Stimulated activated CD4-positive, alpha-beta T cell treated with anti-CD3 and anti-CD28 coated beads, Interleukin-4, amount 100 ng/mL, for 48 hours (primary cell): ENCODE results near the gene CEP63.
"Not testable (repeated sequence)": the region's sequence is repeated elsewhere in the genome, so short reads cannot be mapped to it uniquely, and the experiment has no call there.

Experiments
- DNase-seq, 2 donors: peaks; one replicate each; pipeline ENCODE4 v3.0.0-alpha.2; 2020; ENCODE audit warnings: low read depth in 2 of 2

The CEP63 gene

DNA sequence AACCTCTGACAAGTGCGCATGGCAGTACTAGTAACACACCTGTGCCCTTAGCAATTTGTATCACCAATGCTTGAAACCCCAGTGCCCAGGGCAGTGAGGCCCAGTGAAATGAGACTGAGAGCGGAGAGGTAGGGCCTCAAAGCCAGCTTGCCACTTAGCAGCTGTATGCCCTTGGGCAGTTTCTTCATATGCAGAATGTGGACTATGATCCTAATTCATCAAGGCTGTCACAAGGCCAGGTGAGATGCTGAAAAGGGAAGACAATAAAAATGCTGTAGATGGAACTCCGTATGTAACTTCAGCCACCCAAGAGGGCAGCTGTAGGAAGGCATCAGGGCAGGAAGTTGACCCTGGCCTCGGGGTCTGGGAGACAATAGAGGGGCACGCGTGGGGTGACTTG is 90.6 kb downstream of the CEP63 start:
- DNase-seq, result no peak

DNA sequence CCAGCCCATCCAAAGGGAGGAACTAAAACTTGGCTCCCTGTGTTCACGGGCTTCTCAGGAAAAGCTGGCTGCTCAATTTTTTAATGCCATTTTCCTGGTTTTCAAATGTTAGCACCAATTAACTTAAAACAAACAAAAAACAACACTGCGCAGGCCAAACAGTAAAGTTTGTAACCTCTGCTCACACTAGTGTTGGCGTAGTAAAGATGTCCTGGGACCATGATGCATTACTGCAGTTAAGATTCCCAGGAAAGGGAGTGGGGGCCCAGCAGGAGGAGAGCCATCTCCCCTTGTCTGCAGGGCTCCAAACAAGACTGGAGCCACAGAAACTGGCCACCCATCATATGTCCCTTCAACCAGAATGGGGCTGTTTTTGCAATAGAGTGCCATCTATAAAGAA is 91.0 kb downstream of the CEP63 start:
- DNase-seq, result no peak

DNA sequence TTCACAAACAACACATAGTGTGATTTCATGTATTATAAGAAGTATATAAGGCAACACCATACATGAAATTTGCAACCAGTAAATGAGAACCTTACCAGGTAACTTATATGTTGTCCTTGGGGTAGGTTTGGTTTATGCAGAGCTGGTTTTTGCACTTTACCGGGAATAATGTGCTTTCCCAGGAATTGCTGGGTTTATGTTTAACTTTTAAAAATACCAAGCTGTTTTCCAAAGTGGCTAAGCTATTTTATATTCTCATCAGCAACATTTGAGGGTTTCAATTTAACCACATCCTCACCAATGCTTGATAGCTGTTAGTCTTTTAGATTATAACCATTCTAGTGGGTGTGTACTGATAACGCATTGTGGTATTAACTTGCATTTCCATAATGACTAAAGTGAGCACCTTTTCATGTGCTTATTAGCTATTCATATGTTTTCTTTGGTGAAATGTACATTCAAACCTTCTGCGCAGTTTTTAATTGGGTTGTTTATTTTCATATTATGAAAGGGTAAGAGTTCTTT is 93.3 kb downstream of the CEP63 start:
- no peak for DNase-seq

DNA sequence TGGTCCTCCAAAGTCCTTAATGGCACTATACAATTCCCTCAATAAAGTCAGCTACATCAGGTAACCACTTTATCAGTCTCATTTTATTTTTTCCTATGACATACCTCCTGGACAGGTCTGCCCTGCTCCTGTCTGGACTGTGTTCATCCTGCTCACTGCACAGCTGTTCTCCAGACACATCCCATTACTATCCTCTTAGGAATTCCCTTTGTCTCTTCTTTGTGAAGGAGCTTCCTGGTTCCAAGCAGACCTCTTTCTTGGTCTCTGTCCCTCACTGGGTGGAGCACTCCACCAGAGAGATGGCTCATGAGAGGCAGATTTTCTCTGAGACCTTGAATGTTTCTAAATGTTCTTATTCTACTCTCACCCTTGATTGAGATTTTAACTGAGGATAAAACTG is 104.9 kb downstream of the CEP63 start:
- DNase-seq, result no peak

DNA sequence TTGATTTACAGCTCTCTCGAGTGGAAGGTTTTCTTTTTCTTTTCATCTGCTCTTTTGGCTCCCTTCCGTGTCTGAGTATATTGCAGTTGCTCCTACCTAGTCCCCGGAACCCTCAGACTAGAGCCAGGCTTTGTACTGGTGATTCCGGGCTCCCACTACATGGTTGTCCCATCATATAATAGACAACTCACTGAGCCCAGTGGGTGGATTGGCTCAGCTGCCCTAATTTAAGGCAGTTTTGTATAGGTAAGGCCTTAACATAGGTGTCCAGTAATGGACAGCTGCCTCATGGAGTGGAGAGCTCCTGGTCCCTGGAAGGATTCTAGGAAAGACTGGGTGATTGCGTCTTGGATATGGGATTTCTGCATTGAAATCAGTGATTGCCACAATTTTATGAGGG is 106.9 kb downstream of the CEP63 start:
- no peak for DNase-seq

DNA sequence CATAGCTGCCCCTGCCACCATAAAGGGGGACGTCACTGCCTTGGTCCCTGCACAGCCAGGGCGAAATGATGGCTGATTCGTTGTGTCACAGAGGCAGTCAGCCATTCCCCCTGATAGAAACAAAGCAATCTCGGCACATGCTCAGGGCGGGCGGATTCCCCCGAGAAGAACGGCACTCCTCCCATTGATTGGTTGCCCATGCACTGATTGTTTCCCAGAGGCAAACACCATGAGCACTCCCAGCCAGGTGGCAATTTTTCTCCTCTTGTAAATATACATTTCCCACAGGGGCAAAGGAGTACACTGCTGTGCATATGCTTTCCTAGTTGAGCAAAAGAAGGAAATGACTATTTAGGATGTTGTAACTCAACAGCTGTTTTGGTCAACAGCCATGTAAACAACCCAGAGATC is 108.5 kb downstream of the CEP63 start:
- no peak for DNase-seq

DNA sequence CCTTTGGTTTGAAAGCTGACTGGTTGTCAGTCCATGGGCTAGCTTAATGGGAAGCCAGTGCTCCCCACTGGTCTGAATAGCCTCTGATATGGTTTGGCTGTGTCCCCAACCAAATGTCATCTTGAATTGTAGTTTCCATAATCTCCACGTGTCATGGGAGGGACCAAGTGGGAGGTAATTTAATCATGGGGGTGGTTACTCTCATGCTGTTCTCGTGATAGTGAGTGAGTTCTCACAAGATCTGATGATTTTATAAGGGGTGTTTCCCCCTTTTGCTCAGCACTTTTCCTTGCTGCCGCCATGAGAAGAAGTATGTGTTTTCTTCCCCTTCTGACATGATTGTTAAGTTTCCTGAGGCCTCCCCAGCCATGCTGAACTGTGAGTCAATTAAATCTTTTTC is 109.1 kb downstream of the CEP63 start:
- not testable (repeated sequence) for DNase-seq

DNA sequence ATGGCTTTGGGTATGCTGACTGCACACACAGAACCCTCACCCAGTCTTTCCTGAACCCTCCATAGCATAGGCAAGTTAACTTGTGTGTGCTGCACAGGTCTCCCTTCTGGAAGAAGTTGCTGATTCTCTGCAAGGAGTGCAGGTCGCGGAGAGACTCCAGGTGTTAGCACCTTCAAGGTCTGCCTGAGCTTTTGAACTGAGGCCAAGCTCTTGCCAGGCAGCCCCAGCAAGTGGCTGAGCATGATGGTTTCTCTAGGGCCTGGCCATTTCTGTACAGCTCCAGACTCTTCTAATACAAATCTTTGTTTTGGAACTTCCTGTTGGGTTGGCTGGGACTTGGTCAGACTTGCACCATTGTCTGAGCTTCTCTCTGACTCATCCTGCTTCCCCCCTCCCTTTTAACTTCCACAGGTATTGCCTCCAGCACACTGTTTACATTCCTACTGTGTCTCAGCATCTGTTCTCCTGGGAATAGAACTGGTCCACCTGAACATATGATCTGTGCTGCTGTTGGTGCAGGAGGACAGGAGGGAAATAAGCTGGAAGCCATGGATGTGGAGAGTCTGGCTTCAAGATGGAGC is 111.6 kb downstream of the CEP63 start:
- no peak for DNase-seq

DNA sequence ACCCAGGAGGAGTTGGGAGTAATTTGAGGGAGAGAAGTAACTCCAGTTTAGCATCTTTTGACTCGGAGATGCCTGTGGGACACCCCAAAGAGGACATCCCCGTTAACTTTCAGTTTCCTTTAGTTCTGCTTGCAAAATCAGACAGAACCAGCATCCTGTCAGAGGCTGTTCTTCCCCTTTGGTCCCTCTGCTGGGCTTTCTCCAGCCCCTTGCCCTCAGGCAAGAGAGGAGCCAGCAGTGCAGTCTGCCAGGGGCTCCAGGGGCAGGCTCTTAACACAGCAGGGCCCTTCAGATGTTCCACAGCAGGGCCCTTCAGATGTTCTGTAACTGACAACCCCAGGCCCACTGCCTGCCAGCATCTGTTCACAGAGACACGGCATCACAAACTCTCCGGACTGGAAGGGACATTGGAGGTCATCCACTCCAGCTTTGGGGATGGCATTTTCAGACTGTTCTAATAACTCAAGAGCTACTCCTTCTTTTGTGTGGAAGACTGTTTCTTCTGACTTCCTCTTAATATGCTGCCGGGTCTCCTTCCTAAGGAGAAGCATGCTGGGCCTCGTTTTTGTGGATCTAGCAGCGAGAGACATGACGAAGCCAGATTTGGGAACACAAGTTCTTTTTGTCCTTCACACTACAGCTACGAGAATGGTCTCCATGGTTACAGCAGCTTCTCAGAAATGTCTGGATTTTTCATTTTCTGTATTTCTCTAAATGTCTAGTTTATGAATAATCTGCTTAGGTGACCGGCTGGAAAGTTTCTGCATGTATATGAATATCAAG is 113.1 kb downstream of the CEP63 start:
- DNase-seq, result no peak

DNA sequence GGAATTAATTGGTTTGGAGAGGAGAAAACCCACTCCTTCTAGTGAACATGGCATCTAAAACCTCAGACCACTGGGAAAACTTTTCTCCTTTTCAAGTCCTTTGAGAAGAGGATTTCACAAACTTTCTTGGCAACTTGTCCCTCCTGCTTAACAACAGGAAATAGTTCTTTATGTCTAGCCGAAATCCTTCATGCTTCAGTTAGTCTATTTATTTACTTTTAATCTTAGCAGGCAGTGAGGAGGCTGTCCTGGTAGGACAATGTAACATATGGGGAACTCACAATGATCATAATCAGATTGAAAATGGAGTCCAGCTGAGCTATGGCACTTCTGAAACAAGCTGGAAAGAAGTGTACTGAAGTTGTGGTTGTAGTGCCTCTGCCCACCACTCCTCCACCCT is 114.3 kb downstream of the CEP63 start:
- DNase-seq, result no peak

DNA sequence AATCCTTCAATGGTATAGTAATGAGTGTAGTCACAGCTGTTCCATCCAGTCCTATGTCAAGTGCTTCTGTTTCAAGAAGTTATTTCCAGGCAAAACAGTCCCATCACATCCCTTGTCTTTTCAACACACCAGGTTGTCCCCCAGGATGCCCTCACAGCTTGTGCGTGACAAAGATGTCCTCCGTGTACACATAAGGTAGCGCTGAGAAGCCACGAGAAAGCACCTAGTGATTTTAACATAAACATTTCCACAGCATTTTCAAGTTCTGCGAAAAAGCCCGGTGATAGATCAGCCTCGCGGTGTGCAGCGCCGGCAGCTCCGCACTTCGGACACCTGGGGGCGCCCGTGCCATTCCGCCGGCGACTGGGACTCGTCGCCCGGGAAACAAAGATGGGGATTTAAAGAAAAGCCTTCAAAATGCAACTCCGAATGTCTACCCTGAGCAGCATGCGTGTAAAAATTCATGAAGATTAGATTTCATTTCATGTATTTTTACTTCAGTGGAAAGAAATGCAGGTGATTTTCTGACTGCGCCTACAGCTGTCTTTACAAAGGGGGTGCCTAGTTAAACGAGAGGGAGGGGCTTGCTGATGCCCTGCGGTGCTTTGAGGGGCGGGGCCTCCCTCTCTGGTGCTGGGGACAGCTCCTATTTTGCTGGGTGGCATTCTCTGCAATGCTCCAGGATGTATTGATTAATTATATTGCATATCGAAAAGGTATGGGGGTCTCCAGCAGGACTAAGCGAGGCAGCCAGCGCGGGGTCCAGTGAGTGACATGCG is 115.0 kb downstream of the CEP63 start:
- peak; percentile 56 to 69 for DNase-seq

DNA sequence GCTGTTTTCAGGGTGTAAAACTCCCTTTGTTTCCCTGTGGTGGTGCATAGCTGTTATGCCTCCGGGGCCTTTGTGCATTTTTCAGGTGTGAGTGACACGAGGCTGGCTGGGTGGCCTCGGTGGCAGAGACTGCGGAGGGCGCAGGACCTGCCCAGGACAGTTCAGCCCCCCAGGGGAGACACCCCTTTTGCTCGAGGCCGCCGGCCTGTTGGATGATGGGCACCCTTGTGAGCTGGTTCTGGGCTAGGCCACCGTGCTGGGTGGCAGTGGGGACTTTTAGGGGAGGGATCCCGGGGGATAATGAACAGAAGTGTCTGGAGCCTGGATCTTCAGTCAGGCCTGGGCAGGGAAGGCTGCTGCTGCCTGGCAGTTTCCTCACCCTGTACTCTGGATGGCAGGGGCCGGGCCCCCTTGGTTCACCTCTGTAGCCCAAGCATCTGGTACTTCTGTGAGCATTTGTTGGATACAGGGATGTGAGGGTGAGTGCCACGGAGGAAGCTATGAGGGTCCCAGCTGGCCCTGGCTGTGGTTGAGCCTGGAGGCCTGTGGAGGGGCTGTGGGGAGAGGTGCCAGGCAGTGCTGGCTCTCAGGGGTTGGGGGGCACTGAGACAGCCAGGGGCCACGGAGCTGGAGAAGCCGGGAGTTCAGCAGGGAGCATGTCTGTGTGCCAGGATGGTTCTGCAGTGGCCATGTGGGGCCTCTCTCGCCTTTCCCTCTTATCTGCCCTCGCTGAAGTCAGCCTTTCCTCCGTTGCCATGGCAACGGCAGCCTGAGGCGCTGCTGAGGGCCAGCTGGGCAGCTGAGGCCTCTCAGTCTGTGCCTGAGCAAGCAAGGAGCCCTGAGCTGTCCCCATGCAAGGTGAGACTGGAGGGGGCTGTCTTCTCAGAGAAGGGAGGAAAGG is 115.9 kb downstream of the CEP63 start:
- DNase-seq, result no peak

DNA sequence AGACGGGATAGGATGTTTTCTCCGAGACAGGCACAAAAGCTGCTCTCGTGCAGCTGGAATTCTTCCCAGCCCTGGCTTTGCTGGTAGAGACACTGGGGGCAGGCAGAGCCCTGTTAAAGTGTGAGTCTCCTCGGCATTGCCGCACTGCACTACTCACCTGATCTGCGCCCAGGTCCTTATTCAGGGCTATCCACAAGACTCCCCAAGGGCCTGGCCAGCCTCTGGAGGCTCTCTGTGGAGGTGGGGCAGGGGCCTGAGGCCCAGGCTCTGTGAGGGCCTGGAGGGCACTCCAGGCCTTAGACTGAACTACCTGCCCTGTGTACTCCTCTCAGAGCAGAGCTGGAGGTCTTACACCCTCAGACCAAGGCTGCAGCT is 116.6 kb downstream of the CEP63 start:
- DNase-seq, result no peak

DNA sequence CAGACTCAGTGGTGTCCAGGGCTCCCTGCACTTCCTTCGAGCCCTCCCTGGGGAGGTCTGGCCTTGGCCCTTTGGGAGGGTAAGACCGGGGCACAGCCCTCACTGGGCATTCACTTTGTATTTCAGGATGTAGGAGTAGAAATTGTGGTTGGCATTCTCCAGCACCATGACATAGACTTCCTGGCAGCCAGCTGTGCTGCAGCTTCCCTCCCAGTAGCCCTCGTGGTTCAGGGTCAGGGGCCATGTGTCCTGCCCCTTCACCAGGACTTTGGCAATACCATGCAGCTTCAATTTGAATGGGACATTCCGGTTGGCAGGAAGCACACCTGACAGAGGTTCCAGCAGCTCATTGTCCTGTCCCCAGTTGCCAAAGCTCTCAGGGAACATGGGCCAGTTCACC is 117.6 kb downstream of the CEP63 start:
- no peak for DNase-seq

DNA sequence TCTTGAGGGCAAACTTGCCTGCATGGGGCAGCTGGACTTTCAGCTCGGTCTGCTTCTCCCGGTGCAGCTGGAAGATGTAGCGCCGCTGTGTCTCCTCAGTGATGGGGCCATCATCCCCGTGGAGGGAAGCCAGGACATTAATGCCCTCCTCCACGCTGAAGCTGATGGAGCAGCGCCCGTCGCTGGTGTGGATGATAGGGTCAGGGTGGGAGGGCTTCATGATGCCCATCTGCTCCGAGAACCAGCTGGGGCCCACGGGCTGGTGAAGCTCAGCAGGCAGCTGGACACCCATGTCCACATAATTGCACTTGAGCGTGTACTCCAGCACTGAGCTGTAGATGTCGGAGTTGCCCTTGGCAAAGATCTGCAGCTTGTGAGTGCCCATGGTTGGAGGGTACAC is 118.1 kb downstream of the CEP63 start:
- no peak for DNase-seq

DNA sequence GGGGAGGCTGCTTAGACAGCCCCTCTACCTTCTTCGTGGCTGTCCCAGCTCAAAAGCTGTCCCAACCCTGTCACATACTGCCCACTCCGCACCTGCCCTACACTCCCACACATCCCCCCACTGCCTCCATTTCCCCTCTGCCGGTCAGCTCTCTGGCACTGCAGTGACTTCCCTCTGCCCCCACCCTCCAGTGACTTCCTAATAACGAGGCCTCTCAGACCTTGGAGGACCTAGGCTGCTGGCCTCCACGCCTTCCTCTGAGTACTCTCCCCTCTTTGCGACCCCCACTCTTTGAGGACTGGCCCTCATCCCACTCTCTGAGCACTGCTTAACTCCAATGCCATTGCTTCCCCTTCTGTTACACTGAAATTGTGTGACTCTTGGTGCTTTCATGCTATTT is 119.7 kb downstream of the CEP63 start:
- no peak for DNase-seq

DNA sequence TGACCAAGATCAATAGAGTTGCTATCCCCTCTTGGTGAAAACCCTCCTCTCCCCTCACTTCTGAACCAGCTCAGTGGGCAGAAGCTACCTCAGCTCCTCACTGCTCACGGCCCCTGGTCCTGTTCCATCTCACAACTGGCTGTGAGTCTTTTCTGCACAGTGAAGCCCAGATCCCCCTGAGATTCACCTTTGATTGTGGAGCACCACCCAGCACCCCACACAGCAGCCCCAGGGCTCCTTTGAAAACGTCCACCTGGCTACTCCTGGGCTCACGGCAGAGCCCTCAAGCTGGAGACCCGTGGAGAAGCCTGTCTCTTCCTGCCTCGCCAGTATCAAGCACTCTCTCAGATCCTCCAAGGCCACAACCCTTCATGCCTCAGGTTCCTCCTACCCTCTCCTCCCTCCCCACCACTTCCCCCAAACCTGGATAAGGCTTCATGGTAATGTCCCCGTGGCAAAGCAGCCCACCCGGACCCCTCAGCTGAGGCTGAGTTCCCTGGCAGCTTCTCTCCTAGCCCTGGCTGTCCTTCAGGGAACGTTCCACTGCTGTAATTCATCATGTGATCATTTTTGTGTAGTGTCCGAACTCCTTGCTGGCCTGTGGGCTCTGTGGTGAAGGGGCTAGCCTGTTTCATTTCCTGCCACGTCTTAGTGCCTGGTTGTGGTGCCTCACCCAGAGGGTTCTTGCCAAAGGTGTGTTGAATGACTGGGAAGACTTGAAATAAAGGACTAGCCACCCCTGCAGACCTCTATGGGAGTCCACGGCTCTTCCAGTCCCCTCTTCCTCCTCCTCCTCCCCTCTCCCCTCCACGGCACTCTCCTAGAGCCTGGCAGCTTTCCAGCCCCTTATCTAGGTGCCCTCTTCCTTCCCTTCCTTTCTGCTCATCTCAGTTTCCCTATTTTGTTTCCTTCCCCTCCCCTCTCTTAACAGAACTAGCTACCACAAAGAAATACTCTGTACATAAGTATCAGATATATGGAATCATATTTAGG is 120.5 kb downstream of the CEP63 start:
- no peak for DNase-seq

DNA sequence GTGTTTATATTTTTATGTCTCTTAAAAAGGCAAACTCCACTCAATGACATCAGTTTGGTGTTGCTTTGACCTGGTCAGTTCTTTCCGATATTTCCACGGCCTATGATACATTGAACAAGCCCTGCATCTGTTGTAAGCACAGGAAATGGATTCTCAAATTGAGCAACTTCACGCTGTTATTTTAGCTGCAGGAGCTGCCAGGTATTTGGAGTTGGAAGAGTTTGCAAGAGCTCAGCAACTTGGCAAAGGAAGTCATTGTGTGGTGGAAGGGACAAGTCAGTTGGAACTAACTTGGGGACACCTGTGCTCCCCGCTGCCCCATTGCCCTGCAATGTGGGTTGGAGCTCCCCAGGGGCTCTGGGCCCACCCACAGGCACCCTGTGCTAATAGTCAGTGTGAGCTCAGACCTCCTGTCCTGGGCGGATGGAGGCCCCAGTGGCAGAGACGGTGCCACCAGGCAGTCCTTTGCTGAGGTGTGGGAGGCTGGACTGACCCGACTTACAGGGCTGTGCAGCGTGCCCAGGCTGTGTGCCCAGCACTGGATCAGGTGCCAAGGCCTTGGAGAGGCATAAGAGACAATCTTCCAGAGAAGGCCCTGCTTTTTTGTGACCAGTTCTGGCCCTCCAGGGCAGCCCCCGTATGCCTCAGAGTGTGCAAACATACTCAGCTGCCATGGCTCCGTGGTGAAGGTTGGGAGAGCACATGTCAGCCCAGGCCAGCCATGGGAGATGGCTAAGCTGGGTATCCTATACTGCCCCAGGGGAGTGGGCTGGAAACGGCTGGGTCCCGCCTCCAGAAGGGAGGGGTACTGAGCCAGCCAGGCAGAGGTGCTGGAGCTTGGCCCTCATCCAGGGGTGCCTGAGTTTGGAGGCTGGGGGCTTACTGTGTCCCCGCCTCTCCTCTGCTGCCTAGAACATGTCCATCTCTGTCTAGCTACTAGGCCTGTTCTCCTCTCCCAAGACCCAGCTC is 121.5 kb downstream of the CEP63 start:
- DNase-seq, result no peak

DNA sequence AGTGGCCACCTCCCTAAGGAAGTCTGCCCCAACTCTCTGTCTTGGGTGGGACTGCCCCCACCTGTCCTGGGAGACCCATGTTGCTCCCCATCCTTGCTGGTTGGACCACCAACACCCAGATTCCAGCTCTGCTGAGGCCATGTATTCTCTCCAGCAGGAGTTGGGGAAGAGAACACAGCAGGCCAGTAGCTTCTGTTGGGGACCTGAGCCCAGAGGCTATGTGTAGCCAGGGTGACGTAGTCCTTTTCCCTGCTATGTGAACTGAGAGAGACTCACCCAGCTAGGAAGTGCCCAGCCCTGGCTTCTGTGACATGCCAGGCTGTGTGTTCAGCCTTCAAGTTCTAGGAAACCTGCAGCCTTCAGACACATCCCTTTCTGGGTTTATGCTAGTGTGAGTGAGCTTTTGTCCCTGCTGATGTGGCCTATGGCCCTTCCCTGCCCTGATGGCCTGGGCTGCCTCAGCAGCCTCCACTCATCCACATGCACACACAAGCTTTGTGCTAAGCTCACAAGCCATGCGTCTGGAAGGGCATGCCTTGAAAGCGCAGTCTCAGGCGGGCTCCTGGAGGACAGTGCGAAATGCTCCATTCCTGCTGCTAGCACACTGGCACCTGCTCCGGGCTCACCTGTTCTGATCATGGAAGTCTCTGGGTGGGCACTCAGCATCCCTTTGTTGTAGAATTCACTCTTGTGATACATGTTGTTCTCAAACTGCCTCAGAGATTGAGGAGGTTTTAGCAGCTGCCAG is 122.3 kb downstream of the CEP63 start:
- no peak for DNase-seq
